Muscle of back (tissue), 11 donors: ENCODE measurements around the gene TBC1D19. TPM values are rescaled to one million over a fixed set of nuclear protein-coding genes. Genes with fewer than 3 reads are reported as not detected.
"Not testable (repeated sequence)": the region's sequence is repeated elsewhere in the genome, so short reads cannot be mapped to it uniquely, and the experiment has no call there.

Experiments used
- DNase-seq, 3 donors: peaks; one replicate each; pipeline versions ENCODE4 v3.0.0 to v3.0.0-alpha.2; 2013
- polyA plus RNA-seq, 10 donors: library from polyadenylated mRNA; unstranded; fragments of 120-200 nt; gene quantifications; one replicate each; pipeline ENCODE4 v1.2.1, GENCODE V29; 2013; ENCODE audit not compliant: insufficient read length in 10 of 10

TBC1D19 gene
- polyA plus RNA-seq, 10 donors, result 8.5 to 13.7 (median 11.4) TPM

DNA sequence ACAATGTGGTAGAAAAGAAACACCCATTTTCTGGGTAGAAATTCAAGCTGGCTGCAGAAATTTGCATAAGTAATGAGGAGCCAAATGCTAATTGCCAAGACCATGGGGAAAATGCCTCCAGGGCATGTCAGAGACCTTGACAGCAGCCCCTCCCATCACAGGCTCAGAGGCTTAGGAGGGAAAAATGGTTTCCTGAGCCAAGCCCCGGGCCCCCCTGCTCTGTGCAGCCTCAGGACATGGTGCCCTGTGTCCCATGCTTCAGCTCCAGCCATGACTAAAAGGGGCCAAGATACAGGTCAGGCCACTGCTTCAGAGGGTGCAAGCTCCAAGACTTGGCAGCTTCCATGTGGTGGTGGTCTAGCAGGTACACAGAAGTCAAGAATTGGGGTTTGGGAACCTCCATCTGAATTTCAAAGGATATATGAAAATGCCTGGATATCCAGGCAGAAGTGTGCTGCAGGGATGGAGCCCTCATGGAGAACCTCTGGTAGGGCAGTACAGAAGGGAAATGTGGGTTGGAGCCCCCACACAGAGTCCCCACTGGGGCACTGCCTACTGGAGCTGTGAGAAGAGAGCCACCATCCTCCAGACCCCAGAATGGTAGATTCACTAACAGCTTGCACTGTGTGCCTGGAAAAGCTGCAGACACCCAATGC is 95.3 kb downstream of the TBC1D19 start:
- not testable (repeated sequence) for DNase-seq

DNA sequence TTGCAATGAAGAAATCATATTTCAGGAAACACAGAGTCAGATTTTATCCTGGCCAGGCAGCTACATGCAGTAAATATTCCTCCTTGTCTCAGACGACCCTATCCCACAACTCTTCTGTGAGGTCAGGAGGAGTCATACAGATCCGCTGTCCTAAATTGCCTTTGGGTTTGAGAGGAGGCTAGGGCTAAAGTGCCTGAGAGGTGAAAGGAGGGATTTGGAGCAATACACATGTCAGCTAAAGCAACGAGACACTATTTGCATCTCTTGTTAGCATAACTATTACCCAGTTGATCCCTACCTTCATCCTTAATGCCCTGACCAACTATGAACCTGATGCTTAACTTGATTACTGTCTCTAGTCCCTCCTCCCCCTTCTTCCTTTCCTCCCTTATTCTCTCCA is 98.6 kb downstream of the TBC1D19 start:
- no peak for DNase-seq

DNA sequence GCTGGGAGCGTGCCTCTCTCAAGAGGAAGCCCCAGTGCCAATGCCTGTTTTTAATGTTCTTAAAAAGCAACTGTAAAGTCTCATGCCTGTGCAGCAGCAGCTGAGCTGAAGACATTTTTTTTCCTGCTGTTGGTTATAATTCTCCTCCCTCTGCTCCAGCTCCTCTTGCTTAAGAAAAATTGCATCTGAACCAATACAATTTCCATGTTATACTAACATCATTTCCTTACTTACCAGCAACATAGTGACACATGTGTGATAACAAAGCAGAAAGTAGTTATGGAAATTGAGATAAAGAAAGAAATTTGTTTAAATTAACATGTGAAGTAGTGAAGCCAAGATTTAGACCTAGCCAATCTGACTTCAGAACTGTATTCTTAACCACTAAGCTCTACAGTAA is 101.4 kb downstream of the TBC1D19 start:
- no peak for DNase-seq

DNA sequence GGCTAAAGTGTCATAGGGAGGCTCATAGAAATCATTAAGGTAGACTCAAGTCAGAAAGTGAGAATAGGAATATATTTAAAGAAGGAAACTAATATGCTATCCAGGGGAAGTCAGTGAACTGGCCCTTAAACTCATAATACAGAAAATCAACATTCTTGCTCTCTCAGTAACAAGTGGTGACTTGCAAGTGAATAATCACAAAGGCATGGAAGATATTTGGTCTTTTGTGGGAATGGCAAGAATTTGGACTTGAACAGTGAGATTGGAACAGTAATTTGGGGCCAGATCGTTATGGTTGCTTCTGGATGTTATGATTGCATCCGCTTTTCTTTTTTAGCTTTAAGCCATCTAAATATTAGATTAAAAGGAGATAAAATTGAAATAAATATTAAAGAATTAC is 103.8 kb downstream of the TBC1D19 start:
- peak in 1 of 3 donors; percentile 67 for DNase-seq

DNA sequence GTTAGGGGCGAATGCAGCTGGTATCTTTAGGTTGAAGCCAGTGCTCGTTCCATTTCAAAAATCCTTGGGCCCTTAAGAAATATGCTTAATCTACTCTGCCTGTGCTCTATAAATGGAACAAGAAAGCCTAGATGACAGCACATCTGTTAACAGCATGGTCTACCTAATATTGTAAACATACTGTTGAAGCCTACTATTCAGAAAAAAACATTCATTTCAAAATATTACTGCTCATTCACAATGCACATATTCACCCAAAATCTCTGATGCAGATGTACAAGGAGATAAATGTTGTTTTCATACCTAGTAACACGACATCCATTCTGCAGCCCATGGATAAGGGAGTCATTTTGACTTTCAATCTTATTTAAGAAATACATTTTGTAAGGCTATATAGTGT is 106.6 kb downstream of the TBC1D19 start:
- no peak for DNase-seq

DNA sequence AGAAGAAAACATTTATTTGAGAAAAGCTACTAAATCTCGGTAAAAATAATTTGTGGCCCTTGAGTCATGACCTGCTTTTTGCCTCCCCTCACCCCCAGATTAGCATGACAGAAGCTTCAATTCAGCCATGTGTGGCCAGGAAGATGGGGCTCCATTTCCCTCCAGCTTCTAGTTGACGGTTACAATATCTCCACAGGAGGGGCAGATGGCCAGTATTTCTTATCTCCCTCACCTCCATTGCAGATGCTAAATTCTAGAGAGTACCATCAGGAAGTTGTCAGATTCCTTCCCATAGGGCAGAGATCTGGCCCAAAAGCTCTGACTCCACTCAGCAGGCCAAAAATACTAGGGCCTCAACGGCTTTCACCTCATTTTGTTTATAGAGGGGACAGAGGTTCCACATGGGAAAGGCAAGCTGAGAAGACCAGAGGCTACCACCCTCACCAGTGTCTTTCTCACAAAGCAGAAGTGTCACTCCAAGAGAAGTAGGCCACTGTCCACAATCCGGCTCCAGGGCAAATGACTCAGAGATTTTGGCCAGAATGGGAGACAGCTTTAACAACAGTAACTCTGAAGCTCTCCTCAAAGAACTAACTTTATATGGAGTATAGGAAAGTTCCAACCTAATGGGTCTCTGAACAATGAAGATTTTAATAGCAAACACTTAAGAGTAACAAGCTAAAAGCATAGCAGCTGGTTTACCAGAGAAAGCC is 108.3 kb downstream of the TBC1D19 start:
- DNase-seq, result no peak

DNA sequence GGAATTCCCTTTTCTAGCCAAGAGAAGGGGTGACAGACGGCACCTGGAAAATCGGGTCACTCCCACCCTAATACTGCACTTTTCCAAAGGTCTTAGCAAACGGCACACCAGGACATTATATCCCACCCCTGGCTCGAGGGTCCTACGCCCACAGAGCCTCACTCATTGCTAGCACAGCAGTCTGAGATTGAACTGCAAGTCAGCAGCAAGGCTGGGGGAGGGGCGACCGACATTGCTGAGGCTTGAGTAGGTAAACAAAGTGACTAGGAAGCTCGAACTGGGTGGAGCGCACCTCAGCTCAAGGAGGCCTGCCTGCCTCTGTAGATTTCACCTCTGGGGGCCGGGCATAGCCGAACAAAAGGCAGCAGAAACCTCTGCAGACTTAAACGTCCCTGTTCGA is 110.2 kb downstream of the TBC1D19 start:
- not testable (repeated sequence) for DNase-seq

DNA sequence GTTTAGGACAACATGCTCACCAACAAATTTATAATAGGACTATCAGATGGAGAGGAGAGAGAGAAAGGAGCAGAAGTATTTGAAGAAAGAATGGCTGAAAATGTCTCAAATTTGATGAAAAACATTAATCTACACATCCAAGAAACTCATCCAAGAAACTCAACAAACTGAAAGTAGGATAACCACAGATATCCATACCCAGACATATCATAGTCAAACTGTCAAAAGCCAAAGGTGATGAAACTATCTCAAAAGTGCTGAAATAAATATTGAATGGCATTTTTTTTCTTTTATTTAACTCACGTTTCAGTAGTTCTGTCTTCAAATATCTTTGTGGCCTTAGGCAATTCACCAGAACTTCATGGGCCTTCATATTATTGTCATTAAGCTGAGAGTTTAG is 116.2 kb downstream of the TBC1D19 start:
- no peak for DNase-seq

DNA sequence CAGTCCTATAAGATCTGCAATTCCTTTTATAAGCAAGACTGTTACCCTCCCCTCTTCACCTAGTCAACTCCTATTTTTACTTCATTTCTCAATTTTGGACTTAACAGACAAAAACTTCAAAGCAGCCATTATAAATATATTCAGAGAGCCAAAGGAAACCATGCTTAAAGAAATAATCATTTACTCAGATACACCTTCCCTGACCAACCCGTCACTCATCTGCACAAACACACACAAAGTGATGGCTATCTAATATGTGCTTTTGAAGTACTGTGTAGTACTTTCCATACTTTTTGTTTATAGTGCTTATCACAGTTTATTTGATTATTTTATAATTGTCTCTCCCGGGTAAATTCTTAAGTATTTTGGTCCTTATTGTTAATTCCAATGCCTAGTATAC is 117.2 kb downstream of the TBC1D19 start:
- DNase-seq, result no peak

DNA sequence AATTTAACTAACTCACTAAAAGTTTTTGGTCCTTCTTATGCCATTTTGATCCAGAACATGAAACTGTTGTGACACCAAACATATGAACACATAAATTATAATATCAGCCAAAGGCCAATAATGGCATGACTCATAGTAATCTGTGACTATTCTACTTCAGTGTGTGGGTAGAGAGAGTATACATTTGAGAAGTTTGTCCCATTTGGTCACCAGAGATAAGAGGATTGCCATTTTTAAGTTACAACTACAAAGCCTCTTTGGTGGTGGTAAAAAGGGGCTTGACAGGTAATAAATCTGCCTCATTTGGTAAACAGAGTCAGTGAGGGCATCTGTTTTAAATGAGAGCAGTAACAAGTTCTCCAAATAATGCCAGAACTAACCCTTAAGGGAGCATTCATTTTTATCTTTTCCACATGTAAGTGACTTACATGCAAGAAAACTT is 117.9 kb downstream of the TBC1D19 start:
- no peak for DNase-seq

DNA sequence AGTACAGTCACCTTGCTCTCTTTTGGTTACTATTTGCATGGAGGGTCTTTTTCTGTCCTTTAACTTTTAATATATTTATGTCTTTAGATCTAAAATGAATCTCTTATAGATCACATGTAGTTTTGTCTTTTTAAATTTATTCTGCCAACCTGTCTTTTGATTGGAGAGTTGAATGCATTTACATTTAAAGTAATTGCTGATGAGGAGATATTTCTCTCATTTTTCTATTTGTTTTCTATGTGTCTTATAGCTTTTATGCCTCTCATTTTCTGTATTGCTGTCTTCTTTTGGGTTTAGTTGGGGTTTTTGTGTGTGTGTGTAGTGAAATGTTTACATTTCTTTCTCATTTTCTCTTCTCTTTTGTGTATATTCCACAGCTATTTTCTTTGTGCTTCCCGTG is 123.5 kb downstream of the TBC1D19 start:
- DNase-seq, result no peak

DNA sequence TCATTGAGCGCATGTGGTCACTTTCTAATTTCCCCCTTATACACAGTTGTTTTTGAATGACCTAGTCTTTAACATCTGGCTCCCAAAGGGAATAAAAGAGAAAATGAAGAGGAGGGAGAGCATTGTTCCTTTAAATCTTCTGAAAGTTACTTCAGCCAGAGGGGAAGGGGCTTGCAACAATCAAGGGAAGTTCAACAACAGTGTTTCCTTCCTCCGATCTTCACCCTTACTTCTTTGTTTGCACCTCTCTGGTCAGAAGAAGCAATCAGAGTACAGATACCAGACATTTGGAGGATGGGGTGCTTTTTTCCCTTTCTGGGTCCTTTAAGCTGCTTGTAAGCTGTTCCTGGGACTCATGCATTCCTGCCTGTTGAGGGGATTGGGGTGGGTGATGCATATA is 125.4 kb downstream of the TBC1D19 start:
- no peak for DNase-seq

DNA sequence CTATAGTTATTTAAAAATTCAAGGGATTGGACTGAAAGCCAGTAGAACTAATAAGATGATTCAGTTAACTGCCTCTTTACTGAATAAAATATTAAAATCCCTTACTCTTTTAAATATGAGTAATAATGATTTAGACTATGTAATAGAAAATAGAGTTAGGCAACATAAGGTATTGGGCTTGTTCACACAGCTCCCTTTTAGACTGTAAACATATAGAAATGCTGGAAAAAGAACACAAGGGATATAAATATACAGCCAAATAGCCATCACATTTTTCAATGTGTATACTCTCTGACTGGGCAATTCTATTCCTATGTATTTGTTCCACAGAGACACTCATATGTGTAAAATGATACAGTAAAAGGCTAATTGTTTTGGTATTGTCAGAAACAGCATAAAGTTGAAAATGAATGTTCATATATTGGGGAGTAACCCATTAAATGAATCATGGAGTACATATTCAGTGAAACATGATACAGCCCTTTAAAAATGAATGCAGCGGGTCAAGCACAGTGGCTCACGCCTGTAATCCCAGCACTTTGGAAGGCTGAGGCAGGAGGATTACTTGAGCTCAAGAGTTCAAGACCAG is 129.8 kb downstream of the TBC1D19 start:
- DNase-seq, result no peak

DNA sequence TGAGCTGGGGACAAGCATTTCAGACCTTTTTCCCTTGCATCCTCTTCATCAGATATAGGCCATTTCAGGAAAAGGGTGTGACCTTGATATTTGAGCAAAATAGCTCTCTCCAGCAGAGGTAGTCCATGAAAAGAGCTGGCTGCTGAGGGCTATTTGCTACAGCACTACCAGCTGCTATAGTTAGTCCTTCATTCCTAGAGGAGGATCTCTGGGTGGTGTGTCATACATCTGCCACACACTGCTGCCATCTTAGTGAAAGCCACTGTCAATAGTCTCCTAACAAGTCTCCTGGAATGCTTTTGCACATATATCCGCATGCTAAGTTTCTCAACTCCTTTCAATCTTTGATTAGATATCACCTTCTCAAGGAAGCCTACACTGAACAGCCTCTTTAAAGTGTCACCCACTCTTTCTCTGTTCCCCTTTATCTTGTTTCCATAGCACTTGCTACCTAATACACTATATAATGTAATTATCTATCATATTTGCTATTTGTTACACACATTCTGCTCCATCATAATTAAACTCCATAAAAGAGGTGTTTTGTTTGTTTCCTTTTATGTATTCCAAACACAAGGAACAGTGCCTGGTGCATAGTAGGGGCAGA is 131.9 kb downstream of the TBC1D19 start:
- no peak for DNase-seq

DNA sequence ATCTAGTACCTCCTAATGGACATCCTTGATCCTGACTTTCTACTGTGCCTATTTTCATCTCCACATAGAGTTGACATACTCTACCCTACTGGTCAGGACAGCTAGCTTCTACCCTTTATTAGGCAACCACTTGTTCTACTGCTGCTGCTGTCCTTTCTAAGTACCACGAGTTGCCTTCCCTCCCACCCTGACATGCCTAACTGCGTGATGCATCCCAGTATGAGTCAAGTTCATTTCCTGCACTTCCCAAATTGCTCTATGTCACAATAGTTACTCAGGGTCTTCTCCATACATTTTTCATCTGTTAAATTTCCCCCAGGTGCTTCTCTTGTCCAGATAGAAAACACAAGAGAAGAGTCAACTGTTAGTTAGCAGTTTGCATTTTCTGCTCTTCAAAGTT is 133.4 kb downstream of the TBC1D19 start:
- DNase-seq, result peak in 1 of 3 donors; percentile 38

DNA sequence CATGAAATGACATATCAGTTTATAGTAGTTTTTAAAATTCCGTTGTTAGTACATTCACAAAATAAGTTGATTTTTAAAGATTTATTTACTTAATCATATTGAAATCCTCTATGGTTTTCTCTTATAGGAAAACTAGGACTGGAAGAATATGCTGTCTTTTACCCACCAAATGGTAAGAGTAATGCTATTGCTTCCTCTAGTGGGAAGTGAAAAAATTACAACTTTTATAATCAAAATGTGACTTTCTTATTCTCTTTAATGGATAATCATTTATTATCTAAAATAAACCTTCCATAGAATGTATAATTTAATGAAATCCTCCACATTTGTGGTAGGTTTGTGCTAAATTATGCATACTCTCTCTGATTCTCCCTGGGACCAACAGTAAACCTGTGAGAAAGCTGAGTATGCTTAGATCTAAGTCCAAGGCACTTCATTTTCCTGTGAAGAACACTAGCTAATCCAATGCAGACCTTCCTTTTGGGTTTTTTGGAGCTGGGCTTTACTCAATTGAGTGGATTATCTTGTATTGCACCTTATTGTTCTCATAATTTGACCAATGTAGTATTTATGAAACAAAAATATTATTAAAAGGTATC is 136.2 kb downstream of the TBC1D19 start:
- peak; percentile 8 to 36 (median 16) for DNase-seq

DNA sequence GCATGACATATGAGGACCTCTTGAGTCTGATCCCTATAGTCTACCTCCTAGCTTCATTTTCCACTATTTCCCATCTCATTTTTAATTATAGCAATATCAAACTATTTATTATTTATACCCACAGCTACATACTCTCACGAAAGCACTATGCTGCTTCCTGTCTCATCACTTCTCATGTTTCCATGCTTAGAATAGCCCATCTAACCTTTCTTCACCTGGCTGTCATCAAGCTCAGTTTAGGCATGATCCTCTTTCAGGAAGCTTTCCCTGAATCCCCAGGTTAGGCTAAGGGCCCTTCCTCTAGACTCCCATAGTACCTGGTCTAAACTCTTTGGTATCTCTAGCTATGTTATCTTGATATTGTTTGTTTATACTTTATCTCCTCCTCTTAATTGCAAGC is 137.8 kb downstream of the TBC1D19 start:
- DNase-seq, result no peak

DNA sequence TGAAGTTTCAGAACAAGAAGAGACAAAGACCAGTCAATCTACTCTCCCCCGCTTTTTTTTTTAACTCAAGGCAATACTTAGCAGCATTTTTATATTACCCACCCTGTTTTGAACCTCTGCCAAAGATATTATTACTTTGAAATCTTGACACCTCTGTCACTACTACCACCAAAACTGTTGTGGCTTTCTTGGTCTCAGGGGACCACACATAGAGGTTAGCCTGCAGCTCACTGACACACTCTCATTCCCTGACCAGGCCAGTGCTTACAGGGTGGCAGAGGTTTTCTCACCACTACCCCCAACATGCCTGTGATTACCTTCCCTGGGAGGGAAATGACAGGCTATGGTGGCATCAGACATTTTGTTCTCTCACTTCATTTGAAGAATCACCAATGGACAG is 139.3 kb downstream of the TBC1D19 start:
- no peak for DNase-seq

DNA sequence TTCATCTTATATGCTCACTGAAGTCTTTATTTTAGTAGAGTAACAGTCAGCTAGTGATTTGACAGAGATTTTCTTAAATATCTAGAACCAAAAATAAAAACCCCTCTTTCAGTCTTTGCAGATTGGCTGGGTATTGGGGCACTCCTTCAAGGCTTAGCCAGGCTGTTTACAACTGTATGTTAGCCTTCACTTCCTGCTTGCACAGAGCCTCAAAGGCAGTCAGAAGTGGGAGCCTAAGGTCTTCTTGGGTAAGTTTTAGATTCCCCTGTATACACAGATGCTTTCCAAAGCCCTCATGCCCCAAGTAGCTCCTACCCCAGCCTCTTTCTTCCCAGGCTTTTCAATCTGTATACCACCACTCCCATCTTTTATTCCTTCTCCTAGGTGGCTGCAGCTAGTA is 140.7 kb downstream of the TBC1D19 start:
- no peak for DNase-seq

DNA sequence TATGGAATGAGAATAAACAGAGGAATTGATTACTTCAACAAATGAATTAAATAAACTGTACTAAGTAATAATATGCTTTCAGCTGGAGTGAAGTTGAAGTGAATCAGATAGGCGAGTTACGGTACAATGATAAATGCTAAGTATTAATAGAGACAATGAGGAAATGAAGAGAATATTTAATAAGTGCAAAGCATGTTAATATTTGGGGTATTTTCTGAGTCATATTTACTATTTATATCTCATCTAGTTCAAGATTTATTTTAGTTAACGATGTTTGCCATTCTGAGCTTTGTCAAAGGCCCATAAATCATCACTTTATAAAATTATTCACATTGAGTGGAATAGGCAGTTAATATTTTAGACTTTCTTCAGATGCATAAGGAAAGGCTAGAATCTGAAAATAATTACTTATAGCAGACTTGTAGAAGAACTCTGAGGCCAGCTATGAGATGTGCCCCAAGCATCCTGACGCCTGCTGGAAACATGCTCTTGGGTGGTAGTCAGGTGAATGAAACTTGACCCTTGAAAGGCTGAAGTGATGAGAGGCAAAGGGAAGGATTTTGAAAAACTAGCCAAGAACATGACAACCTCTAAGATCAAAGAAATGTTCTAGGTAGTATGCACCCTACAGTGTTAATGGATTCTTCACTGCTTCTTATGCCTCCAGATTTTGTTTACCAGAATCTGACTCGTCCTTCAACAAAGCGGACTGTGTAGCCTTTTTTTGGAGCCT is 142.9 kb downstream of the TBC1D19 start:
- no peak for DNase-seq

DNA sequence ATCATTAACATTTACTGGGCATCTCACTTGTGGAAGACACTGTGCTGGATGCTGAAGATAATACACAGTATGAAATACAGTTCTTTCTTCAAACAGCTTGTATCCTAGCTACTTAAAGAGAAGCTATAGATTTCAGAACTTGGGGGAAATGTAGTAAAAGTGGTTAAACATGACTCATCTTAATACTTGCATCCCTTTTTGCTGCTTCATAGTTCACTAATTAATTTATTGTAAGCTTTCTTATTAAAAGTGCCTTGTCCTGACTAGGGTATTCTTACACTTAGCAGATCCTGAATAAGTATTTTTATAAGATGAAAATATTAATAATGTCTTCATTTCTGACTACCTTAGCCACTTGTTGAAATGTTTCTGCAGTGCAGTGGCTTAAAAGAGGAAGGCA is 144.0 kb downstream of the TBC1D19 start:
- DNase-seq, result no peak

DNA sequence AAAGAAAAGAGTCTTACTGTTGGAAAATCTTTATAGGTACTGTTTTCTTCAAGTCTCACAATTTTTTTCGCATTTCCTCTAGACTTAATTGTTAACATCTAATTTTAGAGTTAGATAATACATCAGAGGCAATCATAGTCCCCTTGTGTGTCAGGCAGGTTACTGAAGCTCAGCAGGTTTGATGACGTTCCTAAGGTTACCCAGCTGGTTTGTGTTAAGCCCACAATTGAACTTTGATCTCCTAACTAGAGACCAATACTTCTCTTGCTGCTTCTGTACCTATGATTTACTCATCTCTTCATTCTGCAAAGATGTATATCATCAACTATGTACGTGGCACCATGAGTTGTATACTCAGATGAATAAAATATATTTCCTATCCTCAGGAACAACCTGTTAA is 145.1 kb downstream of the TBC1D19 start:
- DNase-seq, result no peak
